AG09319 (cell line): ENCODE results near the gene TAF8.

Source experiments
- DNase-seq: peaks from one replicate; pipeline ENCODE4 v3.0.0-alpha.2; 2010; ENCODE audit warnings: low read depth; ENCODE audit errors: extremely low read depth
- TF ChIP-seq, protein P1 (sequence below): IDR thresholded peaks from 2 replicates; pipeline ENCODE4 v1.5.1; 2011; ENCODE audit warnings: low read depth, mild to moderate bottlenecking, inconsistent platforms, low read length, moderate library complexity

TAF8 gene

GRCh38 chr6:42047790-42048405, 2.4 kb upstream of the TAF8 start:
- TF ChIP-seq, protein P1, sequence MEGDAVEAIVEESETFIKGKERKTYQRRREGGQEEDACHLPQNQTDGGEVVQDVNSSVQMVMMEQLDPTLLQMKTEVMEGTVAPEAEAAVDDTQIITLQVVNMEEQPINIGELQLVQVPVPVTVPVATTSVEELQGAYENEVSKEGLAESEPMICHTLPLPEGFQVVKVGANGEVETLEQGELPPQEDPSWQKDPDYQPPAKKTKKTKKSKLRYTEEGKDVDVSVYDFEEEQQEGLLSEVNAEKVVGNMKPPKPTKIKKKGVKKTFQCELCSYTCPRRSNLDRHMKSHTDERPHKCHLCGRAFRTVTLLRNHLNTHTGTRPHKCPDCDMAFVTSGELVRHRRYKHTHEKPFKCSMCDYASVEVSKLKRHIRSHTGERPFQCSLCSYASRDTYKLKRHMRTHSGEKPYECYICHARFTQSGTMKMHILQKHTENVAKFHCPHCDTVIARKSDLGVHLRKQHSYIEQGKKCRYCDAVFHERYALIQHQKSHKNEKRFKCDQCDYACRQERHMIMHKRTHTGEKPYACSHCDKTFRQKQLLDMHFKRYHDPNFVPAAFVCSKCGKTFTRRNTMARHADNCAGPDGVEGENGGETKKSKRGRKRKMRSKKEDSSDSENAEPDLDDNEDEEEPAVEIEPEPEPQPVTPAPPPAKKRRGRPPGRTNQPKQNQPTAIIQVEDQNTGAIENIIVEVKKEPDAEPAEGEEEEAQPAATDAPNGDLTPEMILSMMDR, result no peak
- no peak for DNase-seq

GRCh38 chr6:42049116-42049809, 1.1 kb upstream of the TAF8 start:
- TF ChIP-seq, protein P1, result no peak
- no peak for DNase-seq

DNA sequence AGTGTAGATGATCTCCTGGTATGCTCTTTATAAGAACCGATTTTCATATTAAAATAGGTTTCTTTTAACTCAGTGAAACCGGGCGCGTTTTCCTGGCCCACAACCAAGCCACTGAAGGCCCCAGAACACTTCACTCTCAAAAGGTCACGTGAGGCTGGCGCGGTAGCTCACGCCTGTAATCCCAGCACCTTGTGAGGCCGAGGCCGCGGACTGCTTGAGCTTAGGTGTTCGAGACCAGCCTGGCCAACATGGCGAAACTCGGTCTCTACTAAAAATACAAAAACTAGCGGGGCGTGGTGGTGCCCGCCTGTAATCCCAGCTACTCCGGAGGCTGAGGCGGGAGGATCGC, 402 bp upstream of the TAF8 start:
- TF ChIP-seq, protein P1, result no peak
- no peak for DNase-seq

GRCh38 chr6:42051268-42051653, 937 bp downstream of the TAF8 start:
- DNase-seq, result no peak
- TF ChIP-seq, protein P1, result no peak

- DNase-seq, result no peak
- TF ChIP-seq, protein P1, result no peak
Measured at GRCh38 chr6:42053601-42054000, 3.3 kb downstream of the TAF8 start.

- TF ChIP-seq, protein P1, result no peak
- no peak for DNase-seq
Measured at GRCh38 chr6:42059743-42060142, 9.4 kb downstream of the TAF8 start.

DNA sequence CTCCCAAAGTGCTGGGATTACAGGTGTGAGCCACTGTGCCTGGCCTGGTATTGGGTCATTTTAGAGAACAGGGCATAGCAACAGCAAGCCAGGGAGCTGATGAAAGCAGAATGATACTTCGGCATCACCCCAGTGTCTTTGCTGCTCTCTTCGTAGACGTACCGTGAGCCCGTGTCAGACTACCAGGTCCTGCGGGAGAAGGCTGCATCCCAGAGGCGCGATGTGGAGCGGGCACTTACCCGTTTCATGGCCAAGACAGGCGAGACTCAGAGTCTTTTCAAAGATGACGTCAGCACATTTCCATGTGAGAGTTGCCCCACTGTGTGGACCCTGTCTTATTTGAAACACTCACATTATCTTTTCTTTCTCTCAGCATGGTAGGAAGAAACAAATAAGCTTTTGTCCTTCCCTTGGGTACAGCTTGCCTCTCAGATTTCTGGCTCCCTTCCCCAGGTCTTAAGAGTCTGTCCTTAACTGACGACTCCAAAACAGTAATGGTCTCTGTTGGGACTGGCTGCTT, 15.9 kb downstream of the TAF8 start:
- DNase-seq, result no peak
- TF ChIP-seq, protein P1, result no peak
